K562 (cell line): Measurements from ENCODE around the gene BCO2. TPM values are rescaled to one million over a fixed set of nuclear protein-coding genes. Genes with fewer than 3 reads are reported as not detected.

Experiments used
- ATAC-seq: fragments of 200-7000 bp; cut with Tn5 transposase; 3 replicates; pipeline ENCODE4 v1.9.1; 2020; ENCODE audit warnings: moderate library complexity
- BruUV-seq: library from RNA; stranded (reverse); fragments of 400-500 nt; replicated peaks from 2 replicates; lab custom pipeline; 2021; lab: Mats Ljungman, UMichigan
- CTCF ChIA-PET: fragments of 300-600 bp; formaldehyde crosslinking; extraction: SDS; loops from one replicate; lab custom pipeline; 2021; ENCODE audit warnings: low intra/inter-chr PET ratio; lab: Yijun Ruan, JAX
- POLR2A ChIA-PET: fragments of 300-600, 350-650 bp; sonication (Branson Sonifier 250); formaldehyde crosslinking; extraction: SDS; loops from one replicate; lab custom pipeline; 2021; ENCODE audit warnings: antibody characterized with exemption, inconsistent platforms; lab: Yijun Ruan, JAX
- DNase-seq, 4 experiments: peaks; one replicate each; pipeline versions ENCODE4 v3.0.0 to v3.0.0-alpha.2; 2011 to 2018; ENCODE audit warnings: low spot score in 3 of 4, mixed read lengths in 3 of 4; ENCODE audit errors: extremely low read depth in 1 of 4
- FAIRE-seq: peaks from 2 replicates; lab custom pipeline; 2011; peaks lifted over from hg19 to GRCh38; lab: Jason Lieb, UNC
- H2AFZ ChIP-seq: 2 replicates; pipeline ENCODE4 v1.6.0; 2011; ENCODE audit warnings: low read depth, low read length, control low read depth, inconsistent platforms
- H3K27ac ChIP-seq: fragments of 200-600 bp; 3 replicates; pipeline ENCODE4 v1.8.0; 2011; ENCODE audit warnings: low read depth, mild to moderate bottlenecking, control low read depth, inconsistent platforms, low read length, moderate library complexity, mixed read lengths; ENCODE audit errors: extremely low read depth
- H3K27me3 ChIP-seq, 2 experiments: fragments of 300-600 bp in 1 of 2; 2 replicates in 1 of 2; 3 replicates in 1 of 2; pipeline versions ENCODE4 v1.6.0 to v1.8.0; 2011; ENCODE audit warnings: inconsistent platforms in 2 of 2, low read length in 2 of 2, mild to moderate bottlenecking in 1 of 2, mixed read lengths in 1 of 2, moderate library complexity in 1 of 2; ENCODE audit not compliant: control insufficient read depth in 2 of 2, insufficient read depth in 2 of 2
- H3K36me3 ChIP-seq: fragments of 300-600 bp; 3 replicates; pipeline ENCODE4 v1.8.0; 2011; ENCODE audit warnings: mild to moderate bottlenecking, low read length, inconsistent platforms; ENCODE audit not compliant: control insufficient read depth, insufficient read depth
- H3K4me1 ChIP-seq, 2 experiments: fragments of 200-600 bp in 1 of 2; replicated peaks in 1 of 2; 2 replicates in 1 of 2; 3 replicates in 1 of 2; pipeline versions ENCODE4 v1.5.1 to v1.8.0; 2011; ENCODE audit warnings: inconsistent platforms in 2 of 2, low read length in 2 of 2, mild to moderate bottlenecking in 1 of 2, mixed read lengths in 1 of 2, moderate library complexity in 1 of 2; ENCODE audit not compliant: control insufficient read depth in 2 of 2, insufficient read depth in 2 of 2
- H3K4me2 ChIP-seq: 2 replicates; pipeline ENCODE4 v1.6.1; 2011; ENCODE audit warnings: low read length, control low read depth, inconsistent platforms, mixed read lengths; ENCODE audit not compliant: insufficient read depth
- H3K4me3 ChIP-seq: fragments of 200-600 bp; sonication (generic), shearing (Covaris generic); 2 replicates; pipeline ENCODE4 v1.5.1; 2016; ENCODE audit warnings: control low read depth, inconsistent platforms
- H3K79me2 ChIP-seq: fragments of 200-600 bp; 3 replicates; pipeline ENCODE4 v1.8.0; 2011; ENCODE audit warnings: low read length, inconsistent platforms; ENCODE audit not compliant: control insufficient read depth, insufficient read depth
- H3K9ac ChIP-seq, 2 experiments: 2 replicates each; pipeline versions ENCODE4 v1.6.0 to v1.6.1; 2011; ENCODE audit warnings: low read depth in 2 of 2, low read length in 2 of 2, control low read depth in 1 of 2, inconsistent platforms in 1 of 2, mild to moderate bottlenecking in 1 of 2, mixed read lengths in 1 of 2; ENCODE audit not compliant: insufficient read depth in 1 of 2
- H3K9me1 ChIP-seq: one replicate; pipeline ENCODE4 v1.6.0; 2011; ENCODE audit warnings: inconsistent platforms, mild to moderate bottlenecking, low read length, moderate library complexity; ENCODE audit not compliant: control insufficient read depth, insufficient read depth
- H3K9me3 ChIP-seq: replicated peaks from 2 replicates; pipeline ENCODE4 v1.5.1; 2011; ENCODE audit warnings: low read depth, low read length, inconsistent platforms; ENCODE audit not compliant: control insufficient read depth, insufficient read depth
- H4K20me1 ChIP-seq: replicated peaks from 2 replicates; pipeline ENCODE4 v1.6.1; 2011; ENCODE audit warnings: low read length, inconsistent platforms, mixed read lengths; ENCODE audit not compliant: control insufficient read depth, insufficient read depth
- CHAMP1 ChIP-seq: fragments of 450-650 bp; IDR thresholded peaks from 2 replicates; pipeline ENCODE4 v1.6.1; 2016; ENCODE audit warnings: mild to moderate bottlenecking
- E2F8 ChIP-seq: fragments of 450-650 bp; IDR thresholded peaks from 2 replicates; pipeline ENCODE4 v1.7.1; 2018; ENCODE audit warnings: mild to moderate bottlenecking, low read depth; ENCODE audit not compliant: partially characterized antibody
- HMG20A ChIP-seq: fragments of 450-650 bp; formaldehyde crosslinking; conservative IDR thresholded peaks from 2 replicates; pipeline ENCODE4 v1.4.0; 2020; ENCODE audit warnings: mild to moderate bottlenecking, mixed read lengths
- IRF1 ChIP-seq: sonication (generic); formaldehyde crosslinking; IDR thresholded peaks from 2 replicates; pipeline ENCODE4 v1.8.0; 2022; ENCODE audit warnings: missing genetic modification reagents, mild to moderate bottlenecking, borderline replicate concordance
- IRF9 ChIP-seq: fragments of 450-650 bp; IDR thresholded peaks from 2 replicates; pipeline ENCODE4 v1.6.1; 2016; ENCODE audit warnings: missing biosample characterization, missing genetic modification characterization
- NR4A1 ChIP-seq, 2 experiments: fragments of 250-450 bp in 1 of 2; fragments of 450-650 bp in 1 of 2; sonication (Bioruptor Pico) in 1 of 2; IDR thresholded peaks; 2 replicates each; pipeline versions ENCODE4 v1.4.0 to v1.6.1; 2016 to 2020; ENCODE audit warnings: mild to moderate bottlenecking in 2 of 2, missing compliant biosample characterization in 1 of 2, missing genetic modification characterization in 1 of 2, moderate library complexity in 1 of 2
- SP2 ChIP-seq: IDR thresholded peaks from 2 replicates; pipeline ENCODE4 v1.6.1; 2011; ENCODE audit warnings: mild to moderate bottlenecking, low read depth, low read length, moderate library complexity; ENCODE audit not compliant: poor library complexity, severe bottlenecking; ENCODE audit errors: extremely low read depth
- TGIF2 ChIP-seq: sonication (generic); formaldehyde crosslinking; IDR thresholded peaks from 2 replicates; pipeline ENCODE4 v1.8.1; 2022; ENCODE audit warnings: mild to moderate bottlenecking, missing genetic modification reagents, moderate library complexity
- WGBS: fragments of 100-300 bp; shearing (Covaris generic); methylation state at CpG from one replicate; pipeline ENCODE4 v1.1.6; 2016; ENCODE audit warnings: low coverage, mixed read lengths; ENCODE audit not compliant: insufficient coverage; ENCODE audit errors: missing lambda C conversion rate; 5-methylcytosine and 5-hydroxymethylcytosine counted together
- in situ Hi-C: fragments of 300-500 bp; cut with MboI; formaldehyde crosslinking; loops from 4 replicates; pipeline ENCODE4 v1.15.0; 2018; ENCODE audit warnings: inconsistent platforms, mixed read lengths
- intact Hi-C: fragments of 100-400 bp; cut with micrococcal nuclease; formaldehyde crosslinking; loops from 2 replicates; pipeline ENCODE4 v1.14.2; 2022
- polyA plus RNA-seq, 8 experiments: library from polyadenylated mRNA; depleted of rRNA in 4 of 8; stranded (reverse) in 5 of 8; unstranded in 3 of 8; fragments of >200 nt; fragmentation: Nextera tagmentation in 2 of 8; fragmentation: Illumina TruSeq in 1 of 8; extraction: Ambion mirVana in 2 of 8; extraction: Trizol in 1 of 8; gene quantifications; 2 replicates each; pipeline versions ENCODE4 v1.2.1 to v1.2.3, GENCODE V29; 2011 to 2014; ENCODE audit warnings: inconsistent platforms in 1 of 8, missing spikeins in 1 of 8
- total RNA-seq, 7 experiments: library from RNA; depleted of rRNA in 6 of 7; stranded (reverse); fragments of >200 nt in 6 of 7; fragmentation: Illumina TruSeq in 2 of 7; extraction: Trizol in 2 of 7; gene quantifications; 2 replicates each; pipeline versions ENCODE4 v1.2.1 to v1.2.3, GENCODE V29; 2011 to 2021; ENCODE audit warnings: low replicate concordance in 1 of 7

Gene BCO2
- total and polyA plus RNA-seq, 9 of the 15 experiments (the other 6 are each of a cell fraction or from before 2014, with no cell fraction given), result 0.21 to 1.0 (median 0.47) TPM; not detected in 1

- Histone ChIP-seq H3K9ac (no peak overlapping the region), H3K4me1 (peaks cover 4 to 5% of the 10 kb centered on the region in 2 experiments; a peak in 3 of 5 replicates), H3K27me3 (no peaks in the 10 kb centered on the region), H3K4me3 (no peak overlapping the region), H2AFZ (no peak overlapping the region), H3K9me1 (no peaks in the 10 kb centered on the region), H3K36me3 (peaks cover 55% of the 10 kb centered on the region), H3K27ac (no peak overlapping the region), H3K4me2 (no peak overlapping the region), H3K79me2 (peaks cover 26% of the 10 kb centered on the region), H4K20me1 (no peaks in the 10 kb centered on the region), H3K9me3 (no peaks in the 10 kb centered on the region)
- POLR2A ChIA-PET, result interaction anchor here (0.5 to 0.6 kb wide), 2 partner anchors 22 to 1018 kb away, joined by 3 to 5 read pairs; no protein-coding TSS in a partner anchor
- CTCF ChIA-PET, result no interaction called here
- intact Hi-C loops (no loop called here), in situ Hi-C loops (loop anchor here (10.0 kb wide), 2 partner anchors 325 to 625 kb away; partner anchors contain the start of gene SIK2)
- whole genome bisulfite sequencing, result 71% methylated on average over 3 of the region's 3 CpGs
- TF ChIP-seq TGIF2 (CRISPR knock-in tag) (no peak), CHAMP1 (no peak), IRF9 (no peak), IRF1 (no peak), E2F8 (no peak), HMG20A (CRISPR knock-in tag) (no peak), NR4A1 (CRISPR knock-in tag; IDR thresholded peaks at IDR 0.05) (no peak), NR4A1 (tag; IDR thresholded peaks at IDR 0.05) (no peak), SP2 (no peak)
- DNase-seq (no peak), ATAC-seq (no peak), FAIRE-seq (no peak)
- BruUV-seq, result no TSS peak
Observed at GRCh38 chr11:112229746-112230433, 54.6 kb downstream of the BCO2 start.
